ENCODE results near the gene DUS2. TPM values are rescaled to one million over a fixed set of nuclear protein-coding genes. Genes with fewer than 3 reads are reported as not detected.

The DUS2 gene
- total and polyA plus RNA-seq, 2 of the 8 experiments (the other 6 are each of a cell fraction or from before 2014, with no cell fraction given): 17.2 to 27.0 TPM

- 10% methylated on average over 6 of the region's 6 CpGs; no CpG with 5 or more reads in 1 of the 2 experiments for WGBS, 2 experiments (ENCODE audit: extremely low coverage in 1 of 2, insufficient coverage in 1 of 2, insufficient read length in 1 of 2, insufficient replicate concordance in 2 of 2, low coverage in 1 of 2, low lambda C conversion rate in 2 of 2, missing lambda C conversion rate in 1 of 2)
- H3K79me1 ChIP-seq (ENCODE audit: low read depth, low read length): peaks cover 4% of the 10 kb centered on the region; the same call in 1 of the 2 replicates
- peaks cover 0 to 11% (median 6%) of the 10 kb centered on the region in 4 experiments; a peak in 5 of 7 replicates for H3K4me1 ChIP-seq (replicated peaks in 1 of 4; ENCODE audit: control insufficient read depth in 3 of 4, insufficient read depth in 4 of 4, low read length in 3 of 4)
- H4K20me1 ChIP-seq (replicated peaks in 1 of 2; ENCODE audit: control insufficient read depth in 1 of 2, insufficient read depth in 2 of 2, low read length in 2 of 2): peaks cover 2 to 4% of the 10 kb centered on the region in 2 experiments
- no peak overlapping the region for H4K5ac ChIP-seq (ENCODE audit: insufficient read length, low read depth, low read length)
- FAIRE-seq: no peak
- H2AFZ ChIP-seq (ENCODE audit: low read length): no peak overlapping the region; the same call in 1 of the 2 replicates
- H3K4me3 ChIP-seq (ENCODE audit: extremely low read depth in 1 of 4, insufficient read depth in 2 of 4, low read depth in 3 of 4, low read length in 4 of 4): peak overlapping the region; percentile 91 to 99 (median 96)
- H3K9me3 ChIP-seq (ENCODE audit: insufficient read depth in 2 of 2, low read depth in 1 of 2, low read length in 1 of 2): no peaks in the 10 kb centered on the region
- no peak overlapping the region for H4K8ac ChIP-seq (ENCODE audit: extremely low read depth, insufficient read depth, low read length)
- no peak overlapping the region for H3K14ac ChIP-seq (ENCODE audit: insufficient read length)
- H4K91ac ChIP-seq (replicated peaks; ENCODE audit: insufficient read length, low read length): no peak overlapping the region
- H3K27me3 ChIP-seq (replicated peaks in 1 of 4; ENCODE audit: control insufficient read depth in 3 of 4, extremely low read depth in 1 of 4, insufficient read depth in 3 of 4, low read length in 3 of 4): no peaks in the 10 kb centered on the region
- H3K79me2 ChIP-seq (ENCODE audit: control insufficient read depth in 1 of 2, insufficient read depth in 2 of 2, low read length in 2 of 2): peaks cover 4 to 56% of the 10 kb centered on the region in 2 experiments
- H3K23me2 ChIP-seq (ENCODE audit: low read depth, low read length): peaks cover 10% of the 10 kb centered on the region
- H2BK12ac ChIP-seq (ENCODE audit: low read depth, low read length): no peak overlapping the region
- no peak overlapping the region for H2BK5ac ChIP-seq (ENCODE audit: low read depth, low read length)
- no peak overlapping the region for H3K27ac ChIP-seq (ENCODE audit: low read depth, low read length)
- no peak overlapping the region for H3K18ac ChIP-seq (ENCODE audit: extremely low read depth, low read length)
- no peaks in the 10 kb centered on the region for H3K36me3 ChIP-seq (ENCODE audit: control insufficient read depth in 2 of 4, insufficient read depth in 4 of 4, low read length in 3 of 4)
- no peak overlapping the region for H2AK5ac ChIP-seq (ENCODE audit: low read depth, low read length)
- H2BK20ac ChIP-seq (ENCODE audit: low read length): no peak overlapping the region
- no peak overlapping the region for H3K23ac ChIP-seq (ENCODE audit: insufficient read length)
- H3K9ac ChIP-seq (replicated peaks in 1 of 4; ENCODE audit: extremely low read depth in 1 of 4, low read depth in 3 of 4, low read length in 3 of 4): peak overlapping the region in 1 of 4 experiments; percentile 82; a peak in 3 of 7 replicates
- DNase-seq (ENCODE audit: low read depth in 1 of 2, low spot score in 2 of 2): no peak
- H2BK120ac ChIP-seq (replicated peaks; ENCODE audit: low read depth, low read length): no peak overlapping the region
- no peak overlapping the region for H3K56ac ChIP-seq (replicated peaks; ENCODE audit: insufficient read length, low read depth, low read length)
- ChIA-PET POLR2A (ENCODE audit: partially characterized antibody) (interaction anchor here (2.1 to 3.5 kb wide), 2 partner anchors 8 to 150 kb away, joined by 11 to 61 read pairs; partner anchors contain the start of gene ESRP2), CTCF (ENCODE audit: partially characterized antibody) (no interaction called here)
- H3K4ac ChIP-seq (replicated peaks; ENCODE audit: insufficient read length, low read depth, low read length): no peak overlapping the region
- no peak overlapping the region for H2BK15ac ChIP-seq (ENCODE audit: low read length)
- peak overlapping the region; percentile 72 to 87 for H3K4me2 ChIP-seq (ENCODE audit: insufficient read depth in 1 of 2, low read depth in 2 of 2, low read length in 2 of 2)
- TF ChIP-seq CBX8 (IDR thresholded peaks at IDR 0.05; ENCODE audit: borderline replicate concordance, low read depth, low read length): no peak
These were observed 63.3 kb downstream of the DUS2 start for GRCh38 chr16:68086336-68086841.

Measured in H1 (cell line).